HEK293 (cell line): ENCODE data around the gene HSPH1.

Source experiments
- EGR2 ChIP-seq: fragments of 450-650 bp; formaldehyde crosslinking; IDR thresholded peaks from 2 replicates; pipeline ENCODE4 v1.5.1; 2016; ENCODE audit warnings: low read depth, missing biosample characterization, missing genetic modification characterization
- KLF16 ChIP-seq: fragments of 450-650 bp; formaldehyde crosslinking; IDR thresholded peaks from 2 replicates; pipeline ENCODE4 v1.5.1; 2017; ENCODE audit warnings: missing biosample characterization, missing genetic modification characterization
- KLF7 ChIP-seq: fragments of 450-650 bp; formaldehyde crosslinking; IDR thresholded peaks from 2 replicates; pipeline ENCODE4 v1.5.1; 2016; ENCODE audit warnings: missing biosample characterization, missing genetic modification characterization, borderline replicate concordance
- PRDM6 ChIP-seq: fragments of 450-650 bp; formaldehyde crosslinking; IDR thresholded peaks from 2 replicates; pipeline ENCODE4 v1.5.1; 2017; ENCODE audit warnings: missing biosample characterization, missing genetic modification characterization
- SP3 ChIP-seq: fragments of 450-650 bp; formaldehyde crosslinking; IDR thresholded peaks from 2 replicates; pipeline ENCODE4 v1.5.1; 2016; ENCODE audit warnings: missing biosample characterization, missing genetic modification characterization
- SP7 ChIP-seq: fragments of 450-650 bp; formaldehyde crosslinking; IDR thresholded peaks from 2 replicates; pipeline ENCODE4 v1.5.1; 2016; ENCODE audit warnings: missing biosample characterization, missing genetic modification characterization
- ZBTB26 ChIP-seq: fragments of 450-650 bp; formaldehyde crosslinking; optimal IDR thresholded peaks from 2 replicates; pipeline ENCODE3; 2016; ENCODE audit warnings: missing biosample characterization, mild to moderate bottlenecking, missing genetic modification characterization
- ZBTB49 ChIP-seq: fragments of 450-650 bp; formaldehyde crosslinking; IDR thresholded peaks from 2 replicates; pipeline ENCODE4 v1.5.1; 2016; ENCODE audit warnings: missing biosample characterization, missing genetic modification characterization, low read depth
- ZEB2 ChIP-seq: fragments of 450-650 bp; formaldehyde crosslinking; IDR thresholded peaks from 2 replicates; pipeline ENCODE4 v1.5.1; 2016; ENCODE audit warnings: missing biosample characterization, missing genetic modification characterization
- ZFHX2 ChIP-seq: fragments of 450-650 bp; formaldehyde crosslinking; conservative IDR thresholded peaks from 2 replicates; pipeline ENCODE4 v1.5.1; 2016; ENCODE audit warnings: missing biosample characterization, missing genetic modification characterization
- ZNF24 ChIP-seq: fragments of 450-650 bp; formaldehyde crosslinking; IDR thresholded peaks from 2 replicates; pipeline ENCODE4 v1.5.1; 2016; ENCODE audit warnings: missing biosample characterization, missing genetic modification characterization
- ZNF366 ChIP-seq: fragments of 450-650 bp; formaldehyde crosslinking; conservative IDR thresholded peaks from 2 replicates; pipeline ENCODE4 v1.5.1; 2016; ENCODE audit warnings: missing biosample characterization, missing genetic modification characterization
- ZNF394 ChIP-seq: fragments of 450-650 bp; formaldehyde crosslinking; IDR thresholded peaks from 2 replicates; pipeline ENCODE4 v1.5.1; 2016; ENCODE audit warnings: missing biosample characterization, missing genetic modification characterization, mild to moderate bottlenecking, moderate library complexity, borderline replicate concordance
- ZNF449 ChIP-seq: fragments of 450-650 bp; formaldehyde crosslinking; IDR thresholded peaks from 2 replicates; pipeline ENCODE4 v1.5.1; 2017; ENCODE audit warnings: missing biosample characterization, mild to moderate bottlenecking, missing genetic modification characterization, moderate library complexity
- ZNF48 ChIP-seq: fragments of 450-650 bp; formaldehyde crosslinking; IDR thresholded peaks from 2 replicates; pipeline ENCODE4 v1.5.1; 2016; ENCODE audit warnings: missing biosample characterization, missing genetic modification characterization
- ZNF488 ChIP-seq: fragments of 450-650 bp; formaldehyde crosslinking; IDR thresholded peaks from 2 replicates; pipeline ENCODE4 v1.5.1; 2016; ENCODE audit warnings: missing biosample characterization, missing genetic modification characterization
- ZNF549 ChIP-seq: fragments of 450-650 bp; IDR thresholded peaks from 2 replicates; pipeline ENCODE4 v1.5.1; 2018; ENCODE audit warnings: missing biosample characterization, missing genetic modification characterization, mild to moderate bottlenecking, inconsistent platforms, moderate library complexity
- ZNF555 ChIP-seq: fragments of 450-650 bp; formaldehyde crosslinking; conservative IDR thresholded peaks from 2 replicates; pipeline ENCODE4 v1.5.1; 2017; ENCODE audit warnings: missing biosample characterization, mild to moderate bottlenecking, missing genetic modification characterization, inconsistent platforms
- ZNF561 ChIP-seq: fragments of 450-650 bp; IDR thresholded peaks from 2 replicates; pipeline ENCODE4 v1.5.1; 2018; ENCODE audit warnings: missing biosample characterization, missing genetic modification characterization, borderline replicate concordance
- ZNF600 ChIP-seq: fragments of 450-650 bp; formaldehyde crosslinking; IDR thresholded peaks from 2 replicates; pipeline ENCODE4 v1.5.1; 2016; ENCODE audit warnings: missing biosample characterization, missing genetic modification characterization
- ZNF654 ChIP-seq: fragments of 450-650 bp; formaldehyde crosslinking; IDR thresholded peaks from 2 replicates; pipeline ENCODE4 v1.5.1; 2016; ENCODE audit warnings: low read depth, missing biosample characterization, missing genetic modification characterization
- ZNF660 ChIP-seq: fragments of 450-650 bp; IDR thresholded peaks from 2 replicates; pipeline ENCODE4 v1.5.1; 2018; ENCODE audit warnings: missing biosample characterization, mild to moderate bottlenecking, missing genetic modification characterization
- ZNF677 ChIP-seq: fragments of 450-650 bp; IDR thresholded peaks from 2 replicates; pipeline ENCODE4 v1.5.0; 2018; ENCODE audit warnings: missing biosample characterization, mild to moderate bottlenecking, missing genetic modification characterization, moderate library complexity
- ZNF76 ChIP-seq: fragments of 450-650 bp; formaldehyde crosslinking; IDR thresholded peaks from 2 replicates; pipeline ENCODE4; 2016; ENCODE audit warnings: low read depth, missing biosample characterization, missing genetic modification characterization, borderline replicate concordance
- ZNF777 ChIP-seq: fragments of 450-650 bp; formaldehyde crosslinking; IDR thresholded peaks from 2 replicates; pipeline ENCODE4 v1.5.1; 2017; ENCODE audit warnings: missing biosample characterization, missing genetic modification characterization, borderline replicate concordance
- ZSCAN4 ChIP-seq: fragments of 450-650 bp; formaldehyde crosslinking; IDR thresholded peaks from 2 replicates; pipeline ENCODE4 v1.5.1; 2017; ENCODE audit warnings: missing biosample characterization, missing genetic modification characterization

HSPH1 gene

GRCh38 chr13:31162151-31163008, 676 bp upstream of the HSPH1 start (continued):
- TF ChIP-seq ZBTB49 (no peak), ZSCAN4 (tag by site-specific recombination) (peak; percentile 7; the same call in 1 of the 2 replicates), SP3 (tag by site-specific recombination) (peak; percentile 90), ZEB2 (peak; percentile 66; the same call in 1 of the 2 replicates), ZNF24 (tag by site-specific recombination) (peak; percentile 44; the same call in 1 of the 2 replicates), ZNF394 (tag by site-specific recombination) (0 out of 2 replicates have a peak, but pooled peaks have one; percentile 23), ZNF549 (tag by site-specific recombination) (no peak), ZNF677 (tag by site-specific recombination) (no peak), ZBTB26 (tag by site-specific recombination) (peak; percentile 8), ZNF561 (tag by site-specific recombination) (peak; percentile 50; the same call in 1 of the 2 replicates), ZNF76 (tag by site-specific recombination) (peak; percentile 99), PRDM6 (tag by site-specific recombination) (0 out of 2 replicates have a peak, but pooled peaks have one; percentile 29), ZNF777 (tag by site-specific recombination) (no peak), ZNF660 (peak; percentile 35; the same call in 1 of the 2 replicates), EGR2 (tag by site-specific recombination) (0 out of 2 replicates have a peak, but pooled peaks have one; percentile 40), SP7 (tag by site-specific recombination) (peak; percentile 69; the same call in 1 of the 2 replicates), KLF16 (tag by site-specific recombination) (0 out of 2 replicates have a peak, but pooled peaks have one; percentile 21), KLF7 (tag by site-specific recombination) (no peak), ZNF555 (no peak), ZNF48 (tag by site-specific recombination) (no peak), ZFHX2 (tag by site-specific recombination) (peak; percentile 47), ZNF654 (peak; percentile 14; the same call in 1 of the 2 replicates), ZNF600 (tag by site-specific recombination) (peak; percentile 71), ZNF488 (tag by site-specific recombination) (no peak), ZNF366 (peak; percentile 64), ZNF449 (tag by site-specific recombination) (0 out of 2 replicates have a peak, but pooled peaks have one; percentile 19)
